K562 (cell line): Measurements from ENCODE around the gene POLR1H. TPM values are rescaled to one million over a fixed set of nuclear protein-coding genes. Genes with fewer than 3 reads are reported as not detected.

Experiments used
- BDP1 ChIP-seq: IDR thresholded peaks from 3 replicates; pipeline ENCODE4 v1.6.1; 2011; ENCODE audit not compliant: insufficient read length, insufficient read depth
- COPS2 ChIP-seq: fragments of 450-650 bp; conservative IDR thresholded peaks from 2 replicates; pipeline ENCODE4 v1.6.1; 2016; ENCODE audit warnings: mild to moderate bottlenecking, moderate library complexity
- E2F6 ChIP-seq, 2 experiments: IDR thresholded peaks; 2 replicates each; pipeline ENCODE4 v1.6.1; 2011; ENCODE audit warnings: borderline replicate concordance in 1 of 2, control low read depth in 1 of 2, low read depth in 1 of 2, low read length in 1 of 2, mild to moderate bottlenecking in 1 of 2, mixed read lengths in 1 of 2, moderate library complexity in 1 of 2; ENCODE audit not compliant: insufficient read depth in 1 of 2, insufficient read length in 1 of 2, poor library complexity in 1 of 2, severe bottlenecking in 1 of 2; ENCODE audit errors: extremely low read depth in 1 of 2
- ETV6 ChIP-seq, 3 experiments: fragments of 150-350 bp in 1 of 3; sonication (generic) in 1 of 3; formaldehyde crosslinking in 1 of 3; IDR thresholded peaks; 2 replicates each; pipeline versions ENCODE4 v1.6.1 to v1.8.0; 2014 to 2022; ENCODE audit warnings: borderline replicate concordance in 2 of 3, low read depth in 2 of 3, antibody characterized with exemption in 1 of 3, low read length in 1 of 3, mild to moderate bottlenecking in 1 of 3, missing genetic modification reagents in 1 of 3
- FOXP4 ChIP-seq: sonication (generic); formaldehyde crosslinking; IDR thresholded peaks from 2 replicates; pipeline ENCODE4 v1.8.0; 2022; ENCODE audit warnings: mild to moderate bottlenecking, missing genetic modification reagents, borderline replicate concordance
- HEY1 ChIP-seq: fragments of 250-450 bp; sonication (Bioruptor Pico); IDR thresholded peaks from 2 replicates; pipeline ENCODE4 v1.5.0; 2020; ENCODE audit warnings: mild to moderate bottlenecking, moderate library complexity, borderline replicate concordance
- KDM2B ChIP-seq: fragments of 250-450 bp; sonication (Bioruptor Pico); IDR thresholded peaks from 2 replicates; pipeline ENCODE4 v1.8.0; 2021; ENCODE audit warnings: mild to moderate bottlenecking, moderate library complexity
- LARP7 ChIP-seq: fragments of 450-650 bp; IDR thresholded peaks from 2 replicates; pipeline ENCODE4 v1.6.1; 2016
- PHB2 ChIP-seq: fragments of 450-650 bp; IDR thresholded peaks from 2 replicates; pipeline ENCODE4 v1.6.1; 2017; ENCODE audit warnings: low read depth
- PPARD ChIP-seq: fragments of 250-450 bp; sonication (Bioruptor Pico); IDR thresholded peaks from 2 replicates; pipeline ENCODE4 v1.8.0; 2022; ENCODE audit warnings: inconsistent platforms, mild to moderate bottlenecking, moderate library complexity
- RUNX1 ChIP-seq: sonication (generic); IDR thresholded peaks from 2 replicates; pipeline ENCODE4 v1.6.1; 2016; ENCODE audit warnings: antibody characterized with exemption, low read depth
- SAFB2 ChIP-seq: fragments of 200-400 bp; formaldehyde crosslinking; IDR thresholded peaks from 2 replicates; pipeline ENCODE4 v1.6.1; 2018; ENCODE audit warnings: borderline replicate concordance, low read length, low read depth, moderate library complexity; ENCODE audit not compliant: severe bottlenecking
- SIRT6 ChIP-seq: IDR thresholded peaks from one replicate; pipeline ENCODE4 v1.6.1; 2012; ENCODE audit warnings: low read depth, mild to moderate bottlenecking, control low read depth, inconsistent platforms, low read length, moderate library complexity
- SMAD4 ChIP-seq: fragments of 250-450 bp; sonication (Bioruptor Pico); conservative IDR thresholded peaks from 2 replicates; pipeline ENCODE4 v1.8.0; 2021; ENCODE audit warnings: inconsistent platforms, mild to moderate bottlenecking, moderate library complexity
- TEAD2 ChIP-seq: fragments of 450-650 bp; IDR thresholded peaks from 2 replicates; pipeline ENCODE4 v1.6.1; 2016; ENCODE audit warnings: missing genetic modification characterization, control low read depth, missing compliant biosample characterization
- TOE1 ChIP-seq, 2 experiments: fragments of 450-650 bp in 1 of 2; sonication (generic) in 1 of 2; formaldehyde crosslinking in 1 of 2; IDR thresholded peaks; 2 replicates each; pipeline versions ENCODE4 v1.7.1 to v1.8.0; 2016 to 2022; ENCODE audit warnings: borderline replicate concordance in 2 of 2, mild to moderate bottlenecking in 2 of 2, antibody characterized with exemption in 1 of 2, inconsistent platforms in 1 of 2, low read depth in 1 of 2, missing genetic modification reagents in 1 of 2, moderate library complexity in 1 of 2
- WHSC1 ChIP-seq: IDR thresholded peaks from one replicate; pipeline ENCODE4 v1.6.1; 2012; ENCODE audit warnings: low read length, control low read depth, inconsistent platforms
- ZNF347 ChIP-seq: fragments of 450-650 bp; formaldehyde crosslinking; IDR thresholded peaks from 2 replicates; pipeline ENCODE4 v1.4.0; 2020; ENCODE audit warnings: low read depth, mild to moderate bottlenecking, moderate library complexity
- ZNF764 ChIP-seq: fragments of 250-450 bp; sonication (Bioruptor Pico); IDR thresholded peaks from 2 replicates; pipeline ENCODE4 v1.4.0; 2020; ENCODE audit warnings: low read depth, mild to moderate bottlenecking, moderate library complexity
- polyA plus RNA-seq, 8 experiments: library from polyadenylated mRNA; depleted of rRNA in 4 of 8; stranded (reverse) in 5 of 8; unstranded in 3 of 8; fragments of >200 nt; fragmentation: Nextera tagmentation in 2 of 8; fragmentation: Illumina TruSeq in 1 of 8; extraction: Ambion mirVana in 2 of 8; extraction: Trizol in 1 of 8; gene quantifications; 2 replicates each; pipeline versions ENCODE4 v1.2.1 to v1.2.3, GENCODE V29; 2011 to 2014; ENCODE audit warnings: inconsistent platforms in 1 of 8, missing spikeins in 1 of 8
- total RNA-seq, 7 experiments: library from RNA; depleted of rRNA in 6 of 7; stranded (reverse); fragments of >200 nt in 6 of 7; fragmentation: Illumina TruSeq in 2 of 7; extraction: Trizol in 2 of 7; gene quantifications; 2 replicates each; pipeline versions ENCODE4 v1.2.1 to v1.2.3, GENCODE V29; 2011 to 2021; ENCODE audit warnings: low replicate concordance in 1 of 7

Gene POLR1H
- total and polyA plus RNA-seq, 9 of the 15 experiments (the other 6 are each of a cell fraction or from before 2014, with no cell fraction given), result 92.2 to 333 (median 143) TPM

- no peak for TF ChIP-seq COPS2
- peak; percentile 38; the same call in 1 of the 2 replicates for TF ChIP-seq RUNX1
- no peak for TF ChIP-seq BDP1
- no peak for TF ChIP-seq PHB2
- no peak for TF ChIP-seq KDM2B (CRISPR knock-in tag)
- TF ChIP-seq SMAD4 (CRISPR knock-in tag), result peak; percentile 94
- no peak for TF ChIP-seq PPARD (CRISPR knock-in tag)
- TF ChIP-seq HEY1 (CRISPR knock-in tag), result no peak
- TF ChIP-seq ZNF347 (CRISPR knock-in tag), result no peak
- peak; percentile 63; the same call in 1 of the 2 replicates for TF ChIP-seq TOE1 (IDR thresholded peaks at IDR 0.05; ENCODE audit: borderline replicate concordance)
- 0 out of 2 replicates have a peak, but pooled peaks have one; percentile 71 for TF ChIP-seq TOE1 (CRISPR knock-in tag; IDR thresholded peaks at IDR 0.05; ENCODE audit: borderline replicate concordance, low read depth)
- peak; percentile 95 to 97 for TF ChIP-seq ETV6 (IDR thresholded peaks at IDR 0.05; ENCODE audit: borderline replicate concordance in 1 of 2, low read depth in 2 of 2, low read length in 1 of 2)
- TF ChIP-seq ETV6 (CRISPR knock-in tag; IDR thresholded peaks at IDR 0.05; ENCODE audit: borderline replicate concordance), result 0 out of 2 replicates have a peak, but pooled peaks have one; percentile 14
- TF ChIP-seq WHSC1, result no peak
- TF ChIP-seq LARP7, result no peak
- TF ChIP-seq FOXP4 (CRISPR knock-in tag), result no peak; the same call in 1 of the 2 replicates
- no peak for TF ChIP-seq SAFB2
- TF ChIP-seq SIRT6, result no peak
- TF ChIP-seq ZNF764 (CRISPR knock-in tag), result no peak; the same call in 1 of the 2 replicates
- TF ChIP-seq E2F6 (IDR thresholded peaks at IDR 0.05; ENCODE audit: borderline replicate concordance in 1 of 2, extremely low read depth in 1 of 2, insufficient read depth in 1 of 2, insufficient read length in 1 of 2, low read depth in 1 of 2, low read length in 1 of 2, poor library complexity in 1 of 2, severe bottlenecking in 1 of 2), result peak; percentile 76 to 86
- TF ChIP-seq TEAD2 (tag), result no peak
These were observed 5.8 kb downstream of the POLR1H start, which contains the start of gene PPP1R11 (continued) for GRCh38 chr6:30066577-30067459.
